SK-N-SH (cell line): ENCODE data around the gene FAM131A.

ENCODE experiments used
- EP300 ChIP-seq, 2 experiments: IDR thresholded peaks; 2 replicates each; pipeline versions ENCODE4 v1.4.0 to v1.6.1; 2012; ENCODE audit warnings: borderline replicate concordance in 1 of 2, low read depth in 1 of 2, low read length in 1 of 2
- EZH2phosphoT487 ChIP-seq: fragments of 200-600 bp; sonication (generic); IDR thresholded peaks from 2 replicates; pipeline ENCODE4 v1.6.1; 2017; ENCODE audit warnings: low read depth, mixed run types, mild to moderate bottlenecking, antibody characterized with exemption, moderate library complexity, borderline replicate concordance
- MXI1 ChIP-seq: IDR thresholded peaks from 2 replicates; pipeline ENCODE4 v1.6.1; 2012; ENCODE audit warnings: mild to moderate bottlenecking, low read depth, low read length, improper control_type of control experiment
- SIN3A ChIP-seq: IDR thresholded peaks from 2 replicates; pipeline ENCODE4 v1.6.1; 2012; ENCODE audit warnings: low read depth, mild to moderate bottlenecking, low read length, moderate library complexity, borderline replicate concordance
- SMC3 ChIP-seq: IDR thresholded peaks from 2 replicates; pipeline ENCODE4 v1.6.1; 2012; ENCODE audit warnings: low read depth, low read length, improper control_type of control experiment
- TAF1 ChIP-seq: IDR thresholded peaks from 2 replicates; pipeline ENCODE4 v1.6.1; 2012; ENCODE audit warnings: low read depth, mild to moderate bottlenecking, low read length, moderate library complexity, borderline replicate concordance
- TEAD4 ChIP-seq: IDR thresholded peaks from 2 replicates; pipeline ENCODE4 v1.4.0; 2012; ENCODE audit warnings: mild to moderate bottlenecking, borderline replicate concordance; ENCODE audit not compliant: insufficient read depth
- YY1 ChIP-seq: IDR thresholded peaks from 2 replicates; pipeline ENCODE4 v1.4.0; 2012; ENCODE audit warnings: low read depth, mild to moderate bottlenecking
- TF ChIP-seq, protein P1 (sequence below): IDR thresholded peaks from 2 replicates; pipeline ENCODE4 v1.4.0; 2012; ENCODE audit warnings: low read depth
- TF ChIP-seq, protein P2 (sequence below): IDR thresholded peaks from 2 replicates; pipeline ENCODE4 v1.6.1; 2012; ENCODE audit warnings: mild to moderate bottlenecking, low read depth, low read length, moderate library complexity
- TF ChIP-seq, protein P3 (sequence below): fragments of 200-600 bp; sonication (generic); IDR thresholded peaks from 2 replicates; pipeline ENCODE4 v1.6.1; 2017; ENCODE audit warnings: antibody characterized with exemption, mild to moderate bottlenecking, moderate library complexity

DNA sequence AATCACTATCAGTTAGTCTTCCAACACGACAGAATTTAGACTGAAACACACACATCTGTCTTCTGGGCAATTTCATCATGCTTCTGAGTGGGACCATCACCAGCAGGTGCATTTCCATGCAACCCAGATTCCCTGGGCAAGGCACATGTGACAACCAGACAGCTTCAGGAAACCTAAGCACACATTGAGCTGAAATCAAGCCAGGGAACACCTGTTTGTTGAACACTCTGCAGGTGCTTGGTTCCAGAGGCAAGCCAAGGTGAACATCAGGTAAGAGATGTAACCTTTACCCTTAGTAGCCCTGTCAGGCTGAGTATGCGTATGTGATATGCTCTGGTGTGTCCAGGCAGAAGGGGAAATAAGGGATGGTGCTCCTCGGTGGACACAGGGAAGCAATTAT is 41.6 kb upstream of the FAM131A start:
- TF ChIP-seq EZH2phosphoT487, result no peak
- no peak for TF ChIP-seq MXI1
- no peak for TF ChIP-seq EP300 (IDR thresholded peaks at IDR 0.05; ENCODE audit: borderline replicate concordance in 1 of 2, low read depth in 1 of 2, low read length in 1 of 2)
- no peak for TF ChIP-seq SMC3
- TF ChIP-seq, protein P1, sequence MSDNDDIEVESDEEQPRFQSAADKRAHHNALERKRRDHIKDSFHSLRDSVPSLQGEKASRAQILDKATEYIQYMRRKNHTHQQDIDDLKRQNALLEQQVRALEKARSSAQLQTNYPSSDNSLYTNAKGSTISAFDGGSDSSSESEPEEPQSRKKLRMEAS, result no peak
- TF ChIP-seq, protein P2, sequence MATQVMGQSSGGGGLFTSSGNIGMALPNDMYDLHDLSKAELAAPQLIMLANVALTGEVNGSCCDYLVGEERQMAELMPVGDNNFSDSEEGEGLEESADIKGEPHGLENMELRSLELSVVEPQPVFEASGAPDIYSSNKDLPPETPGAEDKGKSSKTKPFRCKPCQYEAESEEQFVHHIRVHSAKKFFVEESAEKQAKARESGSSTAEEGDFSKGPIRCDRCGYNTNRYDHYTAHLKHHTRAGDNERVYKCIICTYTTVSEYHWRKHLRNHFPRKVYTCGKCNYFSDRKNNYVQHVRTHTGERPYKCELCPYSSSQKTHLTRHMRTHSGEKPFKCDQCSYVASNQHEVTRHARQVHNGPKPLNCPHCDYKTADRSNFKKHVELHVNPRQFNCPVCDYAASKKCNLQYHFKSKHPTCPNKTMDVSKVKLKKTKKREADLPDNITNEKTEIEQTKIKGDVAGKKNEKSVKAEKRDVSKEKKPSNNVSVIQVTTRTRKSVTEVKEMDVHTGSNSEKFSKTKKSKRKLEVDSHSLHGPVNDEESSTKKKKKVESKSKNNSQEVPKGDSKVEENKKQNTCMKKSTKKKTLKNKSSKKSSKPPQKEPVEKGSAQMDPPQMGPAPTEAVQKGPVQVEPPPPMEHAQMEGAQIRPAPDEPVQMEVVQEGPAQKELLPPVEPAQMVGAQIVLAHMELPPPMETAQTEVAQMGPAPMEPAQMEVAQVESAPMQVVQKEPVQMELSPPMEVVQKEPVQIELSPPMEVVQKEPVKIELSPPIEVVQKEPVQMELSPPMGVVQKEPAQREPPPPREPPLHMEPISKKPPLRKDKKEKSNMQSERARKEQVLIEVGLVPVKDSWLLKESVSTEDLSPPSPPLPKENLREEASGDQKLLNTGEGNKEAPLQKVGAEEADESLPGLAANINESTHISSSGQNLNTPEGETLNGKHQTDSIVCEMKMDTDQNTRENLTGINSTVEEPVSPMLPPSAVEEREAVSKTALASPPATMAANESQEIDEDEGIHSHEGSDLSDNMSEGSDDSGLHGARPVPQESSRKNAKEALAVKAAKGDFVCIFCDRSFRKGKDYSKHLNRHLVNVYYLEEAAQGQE, result no peak
- TF ChIP-seq, protein P3, sequence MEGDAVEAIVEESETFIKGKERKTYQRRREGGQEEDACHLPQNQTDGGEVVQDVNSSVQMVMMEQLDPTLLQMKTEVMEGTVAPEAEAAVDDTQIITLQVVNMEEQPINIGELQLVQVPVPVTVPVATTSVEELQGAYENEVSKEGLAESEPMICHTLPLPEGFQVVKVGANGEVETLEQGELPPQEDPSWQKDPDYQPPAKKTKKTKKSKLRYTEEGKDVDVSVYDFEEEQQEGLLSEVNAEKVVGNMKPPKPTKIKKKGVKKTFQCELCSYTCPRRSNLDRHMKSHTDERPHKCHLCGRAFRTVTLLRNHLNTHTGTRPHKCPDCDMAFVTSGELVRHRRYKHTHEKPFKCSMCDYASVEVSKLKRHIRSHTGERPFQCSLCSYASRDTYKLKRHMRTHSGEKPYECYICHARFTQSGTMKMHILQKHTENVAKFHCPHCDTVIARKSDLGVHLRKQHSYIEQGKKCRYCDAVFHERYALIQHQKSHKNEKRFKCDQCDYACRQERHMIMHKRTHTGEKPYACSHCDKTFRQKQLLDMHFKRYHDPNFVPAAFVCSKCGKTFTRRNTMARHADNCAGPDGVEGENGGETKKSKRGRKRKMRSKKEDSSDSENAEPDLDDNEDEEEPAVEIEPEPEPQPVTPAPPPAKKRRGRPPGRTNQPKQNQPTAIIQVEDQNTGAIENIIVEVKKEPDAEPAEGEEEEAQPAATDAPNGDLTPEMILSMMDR, result no peak
- no peak for TF ChIP-seq SIN3A
- no peak for TF ChIP-seq TEAD4
- no peak for TF ChIP-seq TAF1
- TF ChIP-seq YY1, result no peak
